Stimulated activated CD4-positive, alpha-beta T cell treated with anti-CD3 and anti-CD28 coated beads, Interleukin-1b, Interleukin-23, amount 100 ng/mL, for 48 hours (primary cell): Measurements from ENCODE around the gene DNAJB1.
A peak's percentile ranks its signal among the peaks of the same experiment; 100 is the strongest.

Experiments used
- DNase-seq: peaks from one replicate; pipeline ENCODE4 v3.0.0-alpha.2; 2020

The DNAJB1 gene

GRCh38 chr19:14494411-14494810 lies 23.8 kb downstream of the DNAJB1 start:
- no peak for DNase-seq

GRCh38 chr19:14492756-14493337 lies 25.4 kb downstream of the DNAJB1 start:
- no peak for DNase-seq

- no peak for DNase-seq
These were observed 30.6 kb downstream of the DNAJB1 start for GRCh38 chr19:14487370-14488125.

GRCh38 chr19:14482172-14482941 lies 35.8 kb downstream of the DNAJB1 start:
- no peak for DNase-seq

- DNase-seq, result no peak
These were observed 37.5 kb downstream of the DNAJB1 start for GRCh38 chr19:14480700-14481079.

- DNase-seq, result peak; percentile 71
These were observed 38.1 kb downstream of the DNAJB1 start for GRCh38 chr19:14479975-14480699.

- DNase-seq, result no peak
These were observed 38.8 kb downstream of the DNAJB1 start for GRCh38 chr19:14479309-14479974.

- DNase-seq, result no peak
These were observed 40.1 kb downstream of the DNAJB1 start for GRCh38 chr19:14478113-14478545.

- no peak for DNase-seq
These were observed 40.6 kb downstream of the DNAJB1 start for GRCh38 chr19:14477418-14478112.

- DNase-seq, result no peak
These were observed 41.4 kb downstream of the DNAJB1 start for GRCh38 chr19:14476673-14477401.

GRCh38 chr19:14476327-14476672 lies 41.9 kb downstream of the DNAJB1 start:
- DNase-seq, result no peak

- peak; percentile 67 for DNase-seq
These were observed 42.7 kb downstream of the DNAJB1 start, which contains the start of gene PTGER1 for GRCh38 chr19:14475251-14476073. Gene PTGER1, minus strand, starts transcription at chr19:14475354. Its CDS starts 1,034 bp downstream, at chr19:14474320.

GRCh38 chr19:14474827-14475226 lies 43.4 kb downstream of the DNAJB1 start:
- no peak for DNase-seq

- no peak for DNase-seq
These were observed 44.1 kb downstream of the DNAJB1 start for GRCh38 chr19:14473978-14474578.

- DNase-seq, result no peak
These were observed 44.9 kb downstream of the DNAJB1 start for GRCh38 chr19:14473073-14473977.

GRCh38 chr19:14472202-14472938 lies 45.8 kb downstream of the DNAJB1 start:
- DNase-seq, result peak; percentile 82

GRCh38 chr19:14471436-14472187 lies 46.6 kb downstream of the DNAJB1 start:
- DNase-seq, result no peak
